A549 (cell line): ENCODE measurements around the gene CMBL. TPM values are rescaled to one million over a fixed set of nuclear protein-coding genes. Genes with fewer than 3 reads are reported as not detected.
A peak's percentile ranks its signal among the peaks of the same experiment; 100 is the strongest.

ENCODE experiments used
- ATAC-seq, 2 experiments: fragments of 200-7000 bp in 1 of 2; fragments of >200 bp in 1 of 2; cut with Nextera tagmentation in 1 of 2; cut with Tn5 transposase in 1 of 2; 3 replicates each; pipeline versions ENCODE4 v1.8.0 to v1.9.1; 2018 to 2020; ENCODE audit warnings: mild to moderate bottlenecking in 1 of 2, moderate library complexity in 1 of 2
- CTCF ChIA-PET: fragments of 300-600 bp; sonication (Branson Sonifier 250); formaldehyde crosslinking; extraction: SDS; loops from one replicate; lab custom pipeline; 2021; ENCODE audit warnings: antibody characterized with exemption, inconsistent platforms; lab: Yijun Ruan, JAX
- POLR2A ChIA-PET: fragments of 350-600 bp; formaldehyde crosslinking; extraction: SDS; loops from one replicate; lab custom pipeline; 2021; ENCODE audit warnings: antibody characterized with exemption, inconsistent platforms; lab: Yijun Ruan, JAX
- DNase-seq, 2 experiments: peaks; one replicate each; pipeline versions ENCODE4 v3.0.0 to v3.0.0-alpha.2; 2011 to 2016; ENCODE audit warnings: low read depth in 1 of 2, low spot score in 1 of 2
- FAIRE-seq: peaks from 2 replicates; lab custom pipeline; 2011; peaks lifted over from hg19 to GRCh38; lab: Jason Lieb, UNC
- H3K27ac ChIP-seq, 2 experiments: fragments of >200 bp; sonication (Bioruptor Twin); formaldehyde crosslinking; 3 replicates each; pipeline ENCODE4 v1.5.1; 2016 to 2017
- H3K4me1 ChIP-seq: fragments of >200 bp; sonication (Bioruptor Twin); formaldehyde crosslinking; 3 replicates; pipeline ENCODE4 v1.6.1; 2016
- H3K4me2 ChIP-seq: fragments of >200 bp; sonication (Bioruptor Twin); formaldehyde crosslinking; 3 replicates; pipeline ENCODE4 v1.6.1; 2016
- H3K4me3 ChIP-seq: fragments of >200 bp; sonication (Bioruptor Twin); formaldehyde crosslinking; 3 replicates; pipeline ENCODE4 v1.5.1; 2016
- H3K9me3 ChIP-seq: fragments of >200 bp; sonication (Bioruptor Twin); formaldehyde crosslinking; 3 replicates; pipeline ENCODE4 v1.6.1; 2016
- CEBPB ChIP-seq, 2 experiments: fragments of >200 bp in 1 of 2; sonication (Bioruptor Twin) in 1 of 2; formaldehyde crosslinking in 1 of 2; IDR thresholded peaks; 2 replicates each; pipeline ENCODE4 v1.6.1; 2012 to 2016
- CTCF ChIP-seq: fragments of >200 bp; sonication (Bioruptor Twin); formaldehyde crosslinking; IDR thresholded peaks from 3 replicates; pipeline ENCODE4 v1.5.1; 2016
- EHMT2 ChIP-seq: fragments of 200-600 bp; sonication (generic); IDR thresholded peaks from 2 replicates; pipeline ENCODE4 v1.6.1; 2016; ENCODE audit warnings: antibody characterized with exemption, low read depth, mild to moderate bottlenecking, moderate library complexity
- EP300 ChIP-seq, 2 experiments: fragments of >200 bp; sonication (Bioruptor Twin); formaldehyde crosslinking; IDR thresholded peaks; 2 replicates in 1 of 2; 3 replicates in 1 of 2; pipeline ENCODE4 v1.6.1; 2016 to 2017
- FOSB ChIP-seq: fragments of 250-450 bp; sonication (Bioruptor Pico); IDR thresholded peaks from 2 replicates; pipeline ENCODE4 v1.5.0; 2020; ENCODE audit warnings: mild to moderate bottlenecking, moderate library complexity
- FOSL2 ChIP-seq, 2 experiments: fragments of 450-650 bp in 1 of 2; fragments of >200 bp in 1 of 2; sonication (Bioruptor Twin) in 1 of 2; formaldehyde crosslinking; IDR thresholded peaks; 2 replicates each; pipeline versions ENCODE4 v1.5.0 to v1.6.1; 2016 to 2020; ENCODE audit warnings: mild to moderate bottlenecking in 1 of 2, moderate library complexity in 1 of 2
- HEYL ChIP-seq: fragments of 250-450 bp; sonication (Bioruptor Pico); IDR thresholded peaks from 2 replicates; pipeline ENCODE4 v1.8.0; 2021; ENCODE audit warnings: mild to moderate bottlenecking, moderate library complexity
- HOXB13 ChIP-seq: fragments of 250-450 bp; sonication (Bioruptor Pico); IDR thresholded peaks from 2 replicates; pipeline ENCODE4 v1.5.0; 2020; ENCODE audit warnings: low read depth, mild to moderate bottlenecking, moderate library complexity
- JUN ChIP-seq, 2 experiments: fragments of >200 bp; sonication (Bioruptor Twin); formaldehyde crosslinking; IDR thresholded peaks; 2 replicates in 1 of 2; 3 replicates in 1 of 2; pipeline ENCODE4 v1.6.1; 2016 to 2017
- KDM1A ChIP-seq: fragments of 200-600 bp; sonication (generic); IDR thresholded peaks from 2 replicates; pipeline ENCODE4 v1.6.1; 2016; ENCODE audit warnings: low read depth, mild to moderate bottlenecking
- NPAS2 ChIP-seq: fragments of 250-450 bp; sonication (Bioruptor Pico); IDR thresholded peaks from 2 replicates; pipeline ENCODE4 v1.8.0; 2022; ENCODE audit warnings: mild to moderate bottlenecking, moderate library complexity, borderline replicate concordance
- NR3C1 ChIP-seq: fragments of >200 bp; sonication (Bioruptor Twin); formaldehyde crosslinking; IDR thresholded peaks from 3 replicates; pipeline ENCODE4 v1.6.1; 2017
- RAD21 ChIP-seq, 2 experiments: fragments of >200 bp in 1 of 2; sonication (Bioruptor Twin) in 1 of 2; formaldehyde crosslinking in 1 of 2; IDR thresholded peaks in 1 of 2; conservative IDR thresholded peaks in 1 of 2; 2 replicates in 1 of 2; 3 replicates in 1 of 2; pipeline ENCODE4 v1.6.1; 2012 to 2018; ENCODE audit warnings: inconsistent platforms in 1 of 2
- ZNF302 ChIP-seq: fragments of 250-450 bp; sonication (Bioruptor Pico); IDR thresholded peaks from 2 replicates; pipeline ENCODE4 v1.9.0; 2021; ENCODE audit warnings: inconsistent platforms, mild to moderate bottlenecking, moderate library complexity
- WGBS: methylation state at CpG from one replicate; pipeline ENCODE4 v1.1.6; 2017; ENCODE audit errors: missing lambda C conversion rate; 5-methylcytosine and 5-hydroxymethylcytosine counted together
- polyA plus RNA-seq, 4 experiments: library from polyadenylated mRNA; depleted of rRNA in 3 of 4; stranded (reverse); fragments of >200 nt; fragmentation: RNase III in 1 of 4; extraction: RNeasy Plus Mini Kit Qiagen cat#74134 plus additional on column Dnase treatment in 1 of 4; gene quantifications; 2 replicates in 3 of 4; 3 replicates in 1 of 4; pipeline ENCODE4 v1.2.3, GENCODE V29; 2011 to 2017
- TF ChIP-seq, protein P1 (sequence below): IDR thresholded peaks from 2 replicates; pipeline ENCODE4 v1.6.1; 2012; ENCODE audit warnings: low read depth, borderline replicate concordance
- TF ChIP-seq, protein P2 (sequence below): fragments of 200-600 bp; sonication (generic); IDR thresholded peaks from 2 replicates; pipeline ENCODE4 v1.6.1; 2016; ENCODE audit warnings: antibody characterized with exemption, mild to moderate bottlenecking, moderate library complexity

The CMBL gene
- polyA plus RNA-seq, 2 of the 4 experiments (the other 2 are of a cell fraction): 23.5 to 32.6 TPM

GRCh38 chr5:10304932-10305331 lies 2.8 kb downstream of the CMBL start:
- CTCF ChIA-PET: interaction anchor here (0.7 to 2.4 kb wide), 4 partner anchors 9 to 21 kb away, joined by 3 to 9 read pairs (median 3); no protein-coding TSS in a partner anchor
- no peak for FAIRE-seq
- H3K4me3 ChIP-seq: no peak overlapping the region
- TF ChIP-seq EHMT2 (no peak), CTCF (no peak), NR3C1 (no peak), ZNF302 (CRISPR knock-in tag) (no peak), KDM1A (no peak), HOXB13 (no peak), EP300 (IDR thresholded peaks at IDR 0.05) (no peak), NPAS2 (no peak)
- TF ChIP-seq, protein P1, sequence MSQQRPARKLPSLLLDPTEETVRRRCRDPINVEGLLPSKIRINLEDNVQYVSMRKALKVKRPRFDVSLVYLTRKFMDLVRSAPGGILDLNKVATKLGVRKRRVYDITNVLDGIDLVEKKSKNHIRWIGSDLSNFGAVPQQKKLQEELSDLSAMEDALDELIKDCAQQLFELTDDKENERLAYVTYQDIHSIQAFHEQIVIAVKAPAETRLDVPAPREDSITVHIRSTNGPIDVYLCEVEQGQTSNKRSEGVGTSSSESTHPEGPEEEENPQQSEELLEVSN: no peak
- POLR2A ChIA-PET: interaction anchor here (1.2 kb wide), 1 partner anchor 49 kb away, joined by 4 read pairs; the partner anchor contains the start of gene MARCHF6
- 71% methylated on average over 5 of the region's 5 CpGs for WGBS
- DNase-seq: peak in 1 of 2 experiments; percentile 35
- no peaks in the 10 kb centered on the region for H3K9me3 ChIP-seq
- H3K27ac ChIP-seq: no peak overlapping the region
- H3K4me1 ChIP-seq: peaks cover 27% of the 10 kb centered on the region
- no peak overlapping the region for H3K4me2 ChIP-seq
- ATAC-seq: peak; percentile 49 to 60

GRCh38 chr5:10303699-10304170 lies 4.0 kb downstream of the CMBL start:
- H3K27ac ChIP-seq: no peak overlapping the region
- CTCF ChIA-PET: interaction anchor here (1.1 to 2.4 kb wide), 2 partner anchors 11 to 20 kb away, joined by 3 to 9 read pairs; no protein-coding TSS in a partner anchor
- ATAC-seq: no peak
- WGBS: 91% methylated on average over 5 of the region's 5 CpGs
- peaks cover 24% of the 10 kb centered on the region for H3K4me1 ChIP-seq
- H3K9me3 ChIP-seq: no peaks in the 10 kb centered on the region
- no peak for FAIRE-seq
- POLR2A ChIA-PET: interaction anchor here (0.6 to 1.2 kb wide), 2 partner anchors 45 to 50 kb away, joined by 3 to 4 read pairs; partner anchors contain the start of gene MARCHF6
- no peak overlapping the region for H3K4me2 ChIP-seq
- DNase-seq: no peak
- H3K4me3 ChIP-seq: no peak overlapping the region
- TF ChIP-seq FOSL2 (IDR thresholded peaks at IDR 0.05): no peak
- TF ChIP-seq FOSL2 (CRISPR knock-in tag; IDR thresholded peaks at IDR 0.05): no peak
- TF ChIP-seq NR3C1: no peak
- TF ChIP-seq, protein P2, sequence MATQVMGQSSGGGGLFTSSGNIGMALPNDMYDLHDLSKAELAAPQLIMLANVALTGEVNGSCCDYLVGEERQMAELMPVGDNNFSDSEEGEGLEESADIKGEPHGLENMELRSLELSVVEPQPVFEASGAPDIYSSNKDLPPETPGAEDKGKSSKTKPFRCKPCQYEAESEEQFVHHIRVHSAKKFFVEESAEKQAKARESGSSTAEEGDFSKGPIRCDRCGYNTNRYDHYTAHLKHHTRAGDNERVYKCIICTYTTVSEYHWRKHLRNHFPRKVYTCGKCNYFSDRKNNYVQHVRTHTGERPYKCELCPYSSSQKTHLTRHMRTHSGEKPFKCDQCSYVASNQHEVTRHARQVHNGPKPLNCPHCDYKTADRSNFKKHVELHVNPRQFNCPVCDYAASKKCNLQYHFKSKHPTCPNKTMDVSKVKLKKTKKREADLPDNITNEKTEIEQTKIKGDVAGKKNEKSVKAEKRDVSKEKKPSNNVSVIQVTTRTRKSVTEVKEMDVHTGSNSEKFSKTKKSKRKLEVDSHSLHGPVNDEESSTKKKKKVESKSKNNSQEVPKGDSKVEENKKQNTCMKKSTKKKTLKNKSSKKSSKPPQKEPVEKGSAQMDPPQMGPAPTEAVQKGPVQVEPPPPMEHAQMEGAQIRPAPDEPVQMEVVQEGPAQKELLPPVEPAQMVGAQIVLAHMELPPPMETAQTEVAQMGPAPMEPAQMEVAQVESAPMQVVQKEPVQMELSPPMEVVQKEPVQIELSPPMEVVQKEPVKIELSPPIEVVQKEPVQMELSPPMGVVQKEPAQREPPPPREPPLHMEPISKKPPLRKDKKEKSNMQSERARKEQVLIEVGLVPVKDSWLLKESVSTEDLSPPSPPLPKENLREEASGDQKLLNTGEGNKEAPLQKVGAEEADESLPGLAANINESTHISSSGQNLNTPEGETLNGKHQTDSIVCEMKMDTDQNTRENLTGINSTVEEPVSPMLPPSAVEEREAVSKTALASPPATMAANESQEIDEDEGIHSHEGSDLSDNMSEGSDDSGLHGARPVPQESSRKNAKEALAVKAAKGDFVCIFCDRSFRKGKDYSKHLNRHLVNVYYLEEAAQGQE: no peak
- no peak for TF ChIP-seq HOXB13
- no peak for TF ChIP-seq CEBPB (IDR thresholded peaks at IDR 0.05)
- TF ChIP-seq, protein P1: no peak
- TF ChIP-seq HEYL (CRISPR knock-in tag): no peak
- TF ChIP-seq JUN (IDR thresholded peaks at IDR 0.05): no peak
- no peak for TF ChIP-seq RAD21 (conservative IDR thresholded peaks at IDR 0.05 in 1 of 2, IDR thresholded peaks at IDR 0.05 in 1 of 2)
- no peak for TF ChIP-seq FOSB (CRISPR knock-in tag)
- TF ChIP-seq, all 56 proteins: peak for 0
